DOHH2 (cell line): ENCODE results near the gene DESI1.

Experiments
- CTCF ChIP-seq: fragments of 200-600 bp; sonication (generic); IDR thresholded peaks from one replicate; pipeline ENCODE4 v1.5.1; 2014; ENCODE audit warnings: antibody characterized with exemption, mild to moderate bottlenecking, low read depth, low read length; ENCODE audit not compliant: poor library complexity, severe bottlenecking
- EZH2phosphoT487 ChIP-seq: fragments of 200-600 bp; sonication (generic); IDR thresholded peaks from 2 replicates; pipeline ENCODE4 v1.6.1; 2017; ENCODE audit warnings: borderline replicate concordance, mild to moderate bottlenecking, antibody characterized with exemption, low read length, moderate library complexity, mixed read lengths

GRCh38 chr22:41656556-41656955 lies 35.7 kb upstream of the DESI1 start:
- TF ChIP-seq CTCF: no peak
- no peak for TF ChIP-seq EZH2phosphoT487
